Lower leg skin (tissue), 4 donors: ENCODE results near the gene MACO1. TPM values are rescaled to one million over a fixed set of nuclear protein-coding genes. Genes with fewer than 3 reads are reported as not detected.
"Not testable (repeated sequence)": the region's sequence is repeated elsewhere in the genome, so short reads cannot be mapped to it uniquely, and the experiment has no call there.

Source experiments
- DNase-seq, 2 donors: peaks; one replicate each; pipeline ENCODE4 v3.0.0-alpha.2; 2019; ENCODE audit warnings: low spot score in 2 of 2
- H3K4me3 ChIP-seq: fragments of 200-600 bp; sonication (generic); 2 replicates; pipeline ENCODE4 v1.5.1; 2017; ENCODE audit warnings: mild to moderate bottlenecking, low read depth; ENCODE audit not compliant: poor library complexity, severe bottlenecking
- CTCF ChIP-seq, 3 donors: fragments of 450-650 bp; IDR thresholded peaks; one replicate each; pipeline ENCODE4 v1.5.1; 2016; ENCODE audit warnings: antibody characterized with exemption in 3 of 3, mild to moderate bottlenecking in 3 of 3, moderate library complexity in 2 of 3
- POLR2A ChIP-seq, 2 donors: fragments of 450-650 bp; IDR thresholded peaks; one replicate each; pipeline ENCODE4 v1.6.1; 2016 to 2017; ENCODE audit warnings: antibody characterized with exemption in 2 of 2, mild to moderate bottlenecking in 1 of 2, moderate library complexity in 1 of 2
- WGBS, 2 donors: methylation state at CpG; one replicate each; pipeline ENCODE4 v1.1.5; 2018; 5-methylcytosine and 5-hydroxymethylcytosine counted together
- intact Hi-C: fragments of 100-400 bp; cut with DNase I; formaldehyde crosslinking; loops from one replicate; pipeline ENCODE4 v1.15.0; 2023; ENCODE audit warnings: low total_unique reads
- total RNA-seq, 4 donors: library from RNA; depleted of rRNA; stranded (reverse); fragments of >200 nt; gene quantifications; one replicate each; pipeline ENCODE4 v1.1.0, GENCODE V29; 2016

Gene MACO1
- total RNA-seq, 4 donors from 2014 or later, result 14.2 to 20.4 (median 16.4) TPM

- H3K4me3 ChIP-seq, result no peak overlapping the region
- TF ChIP-seq CTCF (IDR thresholded peaks at IDR 0.05) (no peak), POLR2A (IDR thresholded peaks at IDR 0.05) (no peak)
- intact Hi-C loops, result no loop called here
- DNase-seq, result no peak
- WGBS, 2 donors, result 87 to 88% methylated on average over 4 of the region's 4 CpGs
Observed at GRCh38 chr1:25456502-25456901, 25.8 kb downstream of the MACO1 start.

- intact Hi-C loops, result no loop called here
- TF ChIP-seq POLR2A (IDR thresholded peaks at IDR 0.05) (no peak), CTCF (IDR thresholded peaks at IDR 0.05) (no peak)
- WGBS, 2 donors, result 78 to 82% methylated on average over 7 of the region's 7 CpGs
Observed at GRCh38 chr1:25458541-25459298, 28.0 kb downstream of the MACO1 start.

GRCh38 chr1:25460020-25460419 lies 29.3 kb downstream of the MACO1 start:
- 80 to 82% methylated on average over 3 of the region's 3 CpGs for WGBS, 2 donors
- DNase-seq, result no peak
- no peak overlapping the region for H3K4me3 ChIP-seq
- TF ChIP-seq CTCF (IDR thresholded peaks at IDR 0.05), result no peak
- no peak for TF ChIP-seq POLR2A (IDR thresholded peaks at IDR 0.05)
- intact Hi-C loops, result no loop called here

More at GRCh38 chr1:25458541-25459298, 28.0 kb downstream of the MACO1 start:
- H3K4me3 ChIP-seq, result no peak overlapping the region
- no peak for DNase-seq

GRCh38 chr1:25460816-25461215 lies 30.1 kb downstream of the MACO1 start:
- intact Hi-C loops, H3K4me3 ChIP-seq, DNase-seq: not testable (repeated sequence)
- WGBS, 2 donors, result 72 to 75% methylated on average over 4 of the region's 4 CpGs

- WGBS, 2 donors, result 80 to 85% methylated on average over 2 of the region's 2 CpGs
- no peak overlapping the region for H3K4me3 ChIP-seq
- TF ChIP-seq POLR2A (IDR thresholded peaks at IDR 0.05) (no peak), CTCF (IDR thresholded peaks at IDR 0.05) (no peak)
- intact Hi-C loops, result no loop called here
- DNase-seq, result no peak
Observed at GRCh38 chr1:25461849-25462248, 31.2 kb downstream of the MACO1 start.

- intact Hi-C loops, result no loop called here
- DNase-seq, result no peak
- 49 to 63% methylated on average over 5 of the region's 5 CpGs for WGBS, 2 donors
- no peak overlapping the region for H3K4me3 ChIP-seq
- no peak for TF ChIP-seq POLR2A (IDR thresholded peaks at IDR 0.05)
- TF ChIP-seq CTCF (IDR thresholded peaks at IDR 0.05), result no peak
Observed at GRCh38 chr1:25462732-25463131, 32.0 kb downstream of the MACO1 start.
